Lung microvascular endothelial cell (primary cell): ENCODE measurements around the gene NTRK3. TPM values are rescaled to one million over a fixed set of nuclear protein-coding genes. Genes with fewer than 3 reads are reported as not detected.

ENCODE experiments used
- DNase-seq, 2 donors: peaks; one replicate each; pipeline versions ENCODE4 v3.0.0 to v3.0.0-alpha.2; 2010; ENCODE audit warnings: low read depth in 2 of 2
- total RNA-seq: library from RNA; depleted of rRNA; stranded (reverse); fragments of >200 nt; gene quantifications from 2 replicates; pipeline ENCODE4 v1.2.1, GENCODE V29; 2014

Gene NTRK3
- total RNA-seq, 1 donor from 2014 or later = not detected

GRCh38 chr15:88185584-88185983 is 71.0 kb downstream of the NTRK3 start:
- DNase-seq = no peak

DNA sequence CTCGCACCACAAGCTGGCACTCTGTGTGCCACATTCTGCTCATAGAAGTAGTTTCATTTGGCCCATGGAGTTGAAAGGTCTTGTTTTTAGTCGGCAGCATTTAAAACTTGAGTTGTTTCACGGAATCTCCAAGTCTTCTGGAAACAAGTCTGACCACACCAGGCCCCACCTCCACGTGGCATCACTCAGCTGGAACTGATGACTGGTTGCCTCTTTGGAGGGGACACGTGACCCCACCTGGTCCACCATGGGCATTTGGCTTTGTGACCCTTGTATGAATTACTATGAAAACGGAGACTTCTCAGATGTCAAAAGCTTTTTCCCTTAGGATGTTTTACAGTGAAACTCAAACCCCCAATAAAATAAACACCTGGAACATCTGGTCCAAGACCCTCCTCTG is 74.9 kb downstream of the NTRK3 start:
- DNase-seq = no peak

DNA sequence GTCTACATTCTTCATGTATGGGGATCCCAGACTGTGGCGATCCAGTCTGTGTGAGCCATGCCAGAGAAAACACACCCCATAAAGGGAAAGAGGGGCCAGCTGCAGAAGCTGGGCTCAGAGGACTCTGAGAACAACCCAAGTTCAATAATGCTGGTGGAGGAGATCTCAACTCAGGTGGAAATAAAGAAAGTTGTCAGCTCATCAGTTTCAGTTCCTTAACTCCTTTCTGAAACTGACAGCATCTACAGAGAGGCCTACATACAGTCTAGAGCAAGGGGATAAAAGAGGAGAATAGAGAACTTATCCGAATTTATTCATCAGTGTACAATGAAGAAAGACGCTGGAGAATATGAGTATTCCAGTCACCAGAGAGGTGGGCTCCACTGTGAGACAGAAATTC is 77.0 kb downstream of the NTRK3 start:
- DNase-seq = no peak

DNA sequence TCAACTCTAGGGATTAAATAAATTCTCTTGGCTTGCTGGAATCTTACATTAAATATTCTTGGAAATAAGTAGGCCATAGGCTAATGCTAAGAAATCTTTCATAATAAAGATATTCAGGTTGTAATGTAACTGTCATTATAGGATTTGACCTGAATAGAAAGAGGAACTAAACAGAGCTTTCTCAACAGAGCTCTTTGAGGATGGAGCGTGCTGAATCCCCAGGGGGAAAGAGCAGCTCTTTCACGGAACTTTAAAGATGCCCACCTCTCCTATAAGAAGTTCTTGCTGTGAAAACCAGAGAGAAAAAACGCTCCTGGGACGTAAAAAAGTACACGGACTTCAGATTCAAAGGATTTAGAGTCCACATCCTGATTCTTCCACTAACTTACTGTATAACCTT is 77.9 kb downstream of the NTRK3 start:
- no peak for DNase-seq

- DNase-seq = no peak
Observed at GRCh38 chr15:88177451-88177850, 79.1 kb downstream of the NTRK3 start.

DNA sequence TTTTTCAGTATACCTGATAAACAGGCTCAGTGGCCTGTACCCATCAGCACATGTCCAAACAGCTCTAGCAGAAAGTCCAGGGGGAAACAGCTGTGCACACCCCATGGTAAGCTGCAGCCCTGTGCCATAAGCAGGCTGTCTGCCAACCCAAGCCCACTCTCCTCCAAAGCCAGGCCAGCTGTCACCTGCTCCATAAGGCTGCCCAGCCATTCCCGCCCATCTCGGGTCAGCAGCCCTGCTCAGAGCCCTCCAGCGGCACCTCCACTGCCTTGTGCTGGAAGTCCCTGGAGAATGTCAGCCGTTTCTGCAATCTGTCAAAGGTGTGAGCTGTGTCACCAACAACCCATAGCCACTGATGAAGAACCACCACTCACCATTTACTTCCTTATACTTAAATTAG is 82.0 kb downstream of the NTRK3 start:
- DNase-seq = no peak

- no peak for DNase-seq
Observed at GRCh38 chr15:88166082-88166993, 90.2 kb downstream of the NTRK3 start.

- DNase-seq = no peak
Observed at GRCh38 chr15:88161636-88162035, 94.9 kb downstream of the NTRK3 start.

GRCh38 chr15:88155310-88155709 is 101.2 kb downstream of the NTRK3 start:
- DNase-seq = no peak

DNA sequence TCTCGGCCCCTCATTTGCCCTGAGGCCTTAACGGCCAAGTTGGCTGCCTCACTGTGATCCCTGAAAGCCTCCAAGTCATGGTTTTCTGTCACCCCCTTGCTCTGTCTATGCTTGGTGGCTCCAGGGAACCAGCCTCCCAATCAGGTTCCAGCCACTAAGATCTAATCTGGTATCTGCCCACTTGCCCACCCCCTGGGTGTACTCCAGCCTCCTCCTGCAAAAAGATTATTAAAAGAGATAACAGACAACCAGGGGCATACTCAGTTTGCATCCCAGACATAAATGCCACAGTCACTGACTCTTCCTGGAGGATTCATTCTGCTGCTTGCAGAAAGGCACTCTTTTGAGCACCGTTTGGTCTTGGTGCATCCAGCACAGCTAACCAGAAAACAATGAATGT is 103.9 kb downstream of the NTRK3 start:
- DNase-seq = no peak

- DNase-seq = no peak
Observed at GRCh38 chr15:88147760-88148159, 108.8 kb downstream of the NTRK3 start.

DNA sequence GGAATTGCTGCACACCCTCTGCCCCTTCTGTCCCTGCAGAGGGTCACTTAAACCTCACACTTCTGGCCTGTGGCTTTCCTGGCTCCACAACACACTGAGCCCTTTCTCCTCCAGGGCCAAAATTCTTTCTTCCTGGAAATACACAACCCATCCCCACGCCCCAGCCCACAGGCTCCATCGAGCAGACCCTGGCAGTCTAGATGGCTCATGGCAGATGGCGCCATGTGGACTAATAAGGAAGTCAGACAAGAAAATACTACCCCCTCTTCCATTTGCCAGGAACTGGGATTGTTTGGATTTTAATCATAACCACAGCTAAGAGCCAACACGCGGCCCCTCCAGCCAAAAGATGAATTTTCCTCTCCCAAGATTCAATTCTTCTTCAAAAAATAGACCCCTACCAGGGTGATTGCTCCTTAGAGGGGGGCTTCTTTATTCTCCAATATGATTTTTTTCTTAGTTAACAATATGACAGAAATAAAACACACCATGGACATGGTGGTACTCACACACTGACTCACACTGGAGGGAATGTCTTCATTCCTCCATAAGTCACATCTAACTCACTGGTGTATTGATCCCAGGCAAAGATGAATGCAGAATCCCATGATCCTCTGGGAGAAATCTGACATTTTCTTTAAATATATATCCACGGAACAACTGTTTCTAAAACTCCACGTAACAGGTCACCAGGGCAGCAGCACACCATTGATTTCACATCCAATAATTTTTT is 111.5 kb downstream of the NTRK3 start:
- DNase-seq = no peak

GRCh38 chr15:88142121-88142520 is 114.4 kb downstream of the NTRK3 start:
- DNase-seq = no peak

DNA sequence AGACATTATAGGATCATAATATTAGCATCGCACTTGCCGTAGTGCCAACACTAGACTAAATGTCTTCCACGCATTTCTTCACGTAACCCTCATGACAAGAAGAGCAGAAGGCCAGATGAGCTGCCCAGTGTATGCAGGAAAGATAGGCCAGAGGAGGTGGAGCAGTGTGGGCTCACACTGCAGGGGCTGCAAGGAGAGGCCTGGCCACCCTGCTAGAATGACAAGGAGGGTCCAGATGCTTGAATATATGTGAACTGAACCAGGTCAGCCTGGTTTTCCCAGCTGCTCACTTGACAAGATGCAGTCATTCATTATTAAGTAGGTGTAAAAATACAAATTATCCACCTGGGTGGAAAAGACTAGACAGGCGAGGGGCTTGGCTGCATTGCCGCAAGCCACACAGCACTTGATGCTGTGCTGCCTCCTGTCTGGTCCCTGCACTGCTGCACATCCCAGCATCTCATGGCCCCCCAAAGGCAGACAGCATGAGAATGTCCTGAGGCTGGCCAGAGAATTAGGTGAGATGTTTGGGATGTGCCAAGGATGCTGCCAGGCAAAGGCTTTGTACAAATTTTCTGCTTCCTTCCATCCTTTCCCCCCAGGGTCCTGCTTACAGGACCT is 115.2 kb downstream of the NTRK3 start:
- DNase-seq = no peak

DNA sequence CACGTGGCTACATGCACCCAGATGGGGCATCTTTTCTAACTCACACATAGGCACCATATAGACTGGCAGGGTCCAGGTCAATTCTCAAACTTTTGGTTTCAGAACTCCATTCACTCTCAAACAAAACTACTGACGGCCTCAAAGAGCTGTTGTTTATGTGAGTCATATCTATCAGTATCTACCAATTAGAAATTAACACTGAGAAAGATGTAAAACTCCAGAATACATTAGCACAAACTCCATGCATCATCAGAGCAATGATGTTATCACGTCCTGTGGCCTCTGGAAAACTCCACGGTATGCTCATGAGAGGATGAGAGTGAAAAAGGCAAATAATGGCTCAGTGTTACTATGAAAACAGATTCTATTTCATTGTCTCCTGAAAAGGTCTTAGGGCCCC is 116.1 kb downstream of the NTRK3 start:
- DNase-seq = no peak

DNA sequence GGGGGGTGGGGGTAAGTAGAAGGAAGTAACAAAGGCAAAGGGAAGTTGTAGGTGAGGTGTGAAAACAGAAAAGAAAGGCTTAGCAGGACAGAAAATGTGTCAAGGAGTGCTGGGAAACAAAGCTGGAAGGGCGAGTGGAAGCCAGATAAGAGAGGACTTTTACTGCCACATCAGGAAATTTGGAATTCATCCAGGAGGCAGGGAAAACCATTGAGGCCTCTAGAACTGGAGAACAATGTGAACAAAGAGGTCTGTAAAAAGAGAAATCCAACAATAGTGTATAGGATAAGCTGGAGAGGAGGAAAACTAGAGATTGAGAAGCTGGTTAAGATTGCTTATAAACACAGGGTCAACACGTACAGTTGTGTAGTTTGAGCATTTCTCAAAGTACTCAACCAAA is 116.6 kb downstream of the NTRK3 start:
- DNase-seq = no peak

GRCh38 chr15:88133795-88134194 is 122.7 kb downstream of the NTRK3 start:
- no peak for DNase-seq

DNA sequence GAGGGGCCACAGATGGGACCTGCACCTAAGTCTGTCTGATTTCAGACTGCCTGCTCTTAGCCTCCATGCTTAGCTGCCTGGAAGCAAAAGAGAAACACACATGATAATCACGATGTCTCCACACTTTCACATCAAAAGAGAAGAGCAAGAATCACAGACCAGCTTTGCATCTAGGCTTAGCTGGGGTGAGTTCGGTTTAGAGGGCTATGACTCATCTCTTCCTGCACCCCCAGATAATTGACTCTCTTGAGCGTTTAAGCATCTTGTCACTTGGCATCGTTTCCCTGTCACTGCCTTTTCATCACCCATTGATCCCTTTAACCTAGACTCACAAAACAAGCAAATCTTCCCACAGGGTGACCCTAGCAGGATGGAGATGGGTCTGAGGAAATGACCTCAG is 124.0 kb downstream of the NTRK3 start:
- no peak for DNase-seq

DNA sequence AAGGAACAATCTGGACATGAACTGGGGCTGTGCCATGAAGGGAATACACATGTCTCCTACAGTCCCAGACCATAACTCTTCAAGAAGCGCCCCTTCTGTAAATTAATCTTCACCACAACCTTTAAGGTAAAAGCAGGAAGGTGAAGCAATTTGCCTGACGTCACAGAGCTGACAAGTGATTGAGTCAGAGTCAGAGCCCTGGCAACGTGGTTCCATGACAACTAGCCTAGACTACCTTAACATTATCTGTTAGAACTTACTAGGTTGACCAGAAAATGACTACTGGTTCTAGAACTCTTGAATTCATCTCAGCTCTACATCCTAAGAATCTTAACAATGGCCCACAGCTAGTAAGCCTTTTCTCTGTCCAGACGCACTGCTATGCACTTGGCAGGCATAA is 124.6 kb downstream of the NTRK3 start:
- no peak for DNase-seq

GRCh38 chr15:88127432-88127790 is 129.1 kb downstream of the NTRK3 start:
- DNase-seq = no peak

GRCh38 chr15:88126695-88127431 is 129.7 kb downstream of the NTRK3 start:
- DNase-seq = no peak

GRCh38 chr15:88125576-88125975 is 131.0 kb downstream of the NTRK3 start:
- DNase-seq = no peak
